ENCODE measurements around the gene MCF2L.

DNA sequence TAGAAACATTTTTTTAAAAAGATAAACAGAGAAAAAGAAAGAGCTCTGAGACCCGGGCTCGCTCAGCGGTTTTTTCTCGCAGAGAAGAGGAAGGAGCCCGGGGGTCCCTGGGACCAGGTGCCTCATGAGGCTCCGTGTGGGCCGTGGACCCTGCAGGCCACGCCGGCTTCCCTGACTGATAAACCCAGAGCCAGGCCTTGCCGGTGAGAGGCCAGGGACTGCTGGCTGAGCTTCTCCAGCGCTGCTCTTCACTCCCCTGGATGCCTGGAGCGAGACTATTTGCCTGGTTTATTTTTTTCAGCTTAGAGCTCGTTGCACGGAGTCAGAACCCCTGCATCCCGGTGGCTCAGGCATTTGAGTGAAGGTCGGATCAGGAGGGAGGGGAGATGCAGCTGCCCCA is 83.2 kb downstream of the MCF2L start:
- TF ChIP-seq, protein P1, sequence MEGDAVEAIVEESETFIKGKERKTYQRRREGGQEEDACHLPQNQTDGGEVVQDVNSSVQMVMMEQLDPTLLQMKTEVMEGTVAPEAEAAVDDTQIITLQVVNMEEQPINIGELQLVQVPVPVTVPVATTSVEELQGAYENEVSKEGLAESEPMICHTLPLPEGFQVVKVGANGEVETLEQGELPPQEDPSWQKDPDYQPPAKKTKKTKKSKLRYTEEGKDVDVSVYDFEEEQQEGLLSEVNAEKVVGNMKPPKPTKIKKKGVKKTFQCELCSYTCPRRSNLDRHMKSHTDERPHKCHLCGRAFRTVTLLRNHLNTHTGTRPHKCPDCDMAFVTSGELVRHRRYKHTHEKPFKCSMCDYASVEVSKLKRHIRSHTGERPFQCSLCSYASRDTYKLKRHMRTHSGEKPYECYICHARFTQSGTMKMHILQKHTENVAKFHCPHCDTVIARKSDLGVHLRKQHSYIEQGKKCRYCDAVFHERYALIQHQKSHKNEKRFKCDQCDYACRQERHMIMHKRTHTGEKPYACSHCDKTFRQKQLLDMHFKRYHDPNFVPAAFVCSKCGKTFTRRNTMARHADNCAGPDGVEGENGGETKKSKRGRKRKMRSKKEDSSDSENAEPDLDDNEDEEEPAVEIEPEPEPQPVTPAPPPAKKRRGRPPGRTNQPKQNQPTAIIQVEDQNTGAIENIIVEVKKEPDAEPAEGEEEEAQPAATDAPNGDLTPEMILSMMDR (IDR thresholded peaks at IDR 0.05; ENCODE audit: insufficient read depth, low read length, poor library complexity, severe bottlenecking) = no peak
- no peak for TF ChIP-seq EZH2phosphoT487 (conservative IDR thresholded peaks at IDR 0.05; ENCODE audit: low read length)
